ENCODE results near the gene NXN. TPM values are rescaled to one million over a fixed set of nuclear protein-coding genes. Genes with fewer than 3 reads are reported as not detected.

The NXN gene
- total RNA-seq, 5 donors from 2014 or later (not counting 1 experiment from before 2014, with no cell fraction given) = 0.56 to 1.3 (median 0.96) TPM

DNA sequence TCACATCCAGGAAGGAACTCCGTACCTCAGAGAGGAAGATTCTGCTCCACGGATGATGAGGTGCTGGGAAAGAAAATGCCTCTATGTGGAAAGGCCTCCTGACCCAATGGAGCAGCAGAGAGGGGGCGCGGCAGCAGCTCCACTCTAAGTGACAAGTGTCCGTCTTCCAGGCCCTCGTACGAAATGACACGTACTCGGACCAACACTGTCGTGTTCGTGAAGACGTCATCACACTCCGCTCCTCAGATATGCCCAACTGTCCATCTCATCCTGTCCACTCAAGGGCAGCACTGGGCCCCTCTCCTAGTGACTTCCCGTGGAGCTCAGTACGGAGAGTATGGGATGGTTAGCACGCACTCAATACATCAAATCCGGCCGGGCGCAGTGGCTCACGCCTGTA is 165.2 kb downstream of the NXN start:
- no peak overlapping the region for H3K4me3 Mint-ChIP-seq
- Histone ChIP-seq H3K27me3 (replicated peaks in 1 of 2; ENCODE audit: control insufficient read depth in 2 of 2, extremely low read depth in 1 of 2, insufficient read depth in 2 of 2, low read length in 1 of 2) (peaks cover 0 to 20% of the 10 kb centered on the region in 2 experiments), H3K9me3 (no peaks in the 10 kb centered on the region), H3K4me1 (ENCODE audit: control insufficient read depth in 1 of 2, extremely low read depth in 1 of 2, insufficient read depth in 2 of 2, low read length in 2 of 2) (no peaks in the 10 kb centered on the region), H3K36me3 (ENCODE audit: control insufficient read depth in 2 of 2, extremely low read depth in 1 of 2, insufficient read depth in 1 of 2, low read length in 1 of 2) (no peaks in the 10 kb centered on the region), H3K27ac (ENCODE audit: low read length) (no peak overlapping the region), H3K4me3 (ENCODE audit: control insufficient read depth in 1 of 2, extremely low read depth in 1 of 2, low read length in 1 of 2) (no peak overlapping the region)
- H3K36me3 Mint-ChIP-seq = no peaks in the 10 kb centered on the region
- no peaks in the 10 kb centered on the region for H3K4me1 Mint-ChIP-seq
- no peaks in the 10 kb centered on the region for H3K9me3 Mint-ChIP-seq
- ChIA-PET POLR2A (no interaction called here), CTCF (no interaction called here)
- ATAC-seq (replicated peaks in 1 of 4) (no peak), DNase-seq (no peak)
- peaks cover 5 to 14% of the 10 kb centered on the region in 2 donors for H3K27me3 Mint-ChIP-seq
- H3K27ac Mint-ChIP-seq = no peak overlapping the region
- WGBS (ENCODE audit: insufficient coverage) = 88% methylated on average over 17 of the region's 20 CpGs

GRCh38 chr17:812638-813204 is 166.9 kb downstream of the NXN start:
- ATAC-seq (replicated peaks in 1 of 4) (no peak), DNase-seq (no peak)
- H3K36me3 ChIP-seq (ENCODE audit: control insufficient read depth in 2 of 2, extremely low read depth in 1 of 2, insufficient read depth in 1 of 2, low read length in 1 of 2) = no peaks in the 10 kb centered on the region
- ChIA-PET CTCF (no interaction called here), POLR2A (no interaction called here)
- WGBS (ENCODE audit: insufficient coverage) = 95% methylated on average over 14 of the region's 14 CpGs
- Mint-ChIP-seq H3K9me3 (no peaks in the 10 kb centered on the region), H3K4me1 (no peaks in the 10 kb centered on the region), H3K4me3 (no peak overlapping the region), H3K27me3 (peaks cover 5 to 21% of the 10 kb centered on the region in 2 donors), H3K36me3 (no peaks in the 10 kb centered on the region), H3K27ac (no peak overlapping the region)
- H3K9me3 ChIP-seq = no peaks in the 10 kb centered on the region
- no peak overlapping the region for H3K27ac ChIP-seq (ENCODE audit: low read length)
- no peaks in the 10 kb centered on the region for H3K4me1 ChIP-seq (ENCODE audit: control insufficient read depth in 1 of 2, extremely low read depth in 1 of 2, insufficient read depth in 2 of 2, low read length in 2 of 2)
- H3K27me3 ChIP-seq (replicated peaks in 1 of 2; ENCODE audit: control insufficient read depth in 2 of 2, extremely low read depth in 1 of 2, insufficient read depth in 2 of 2, low read length in 1 of 2) = peaks cover 0 to 28% of the 10 kb centered on the region in 2 experiments
- H3K4me3 ChIP-seq (ENCODE audit: control insufficient read depth in 1 of 2, extremely low read depth in 1 of 2, low read length in 1 of 2) = no peak overlapping the region

DNA sequence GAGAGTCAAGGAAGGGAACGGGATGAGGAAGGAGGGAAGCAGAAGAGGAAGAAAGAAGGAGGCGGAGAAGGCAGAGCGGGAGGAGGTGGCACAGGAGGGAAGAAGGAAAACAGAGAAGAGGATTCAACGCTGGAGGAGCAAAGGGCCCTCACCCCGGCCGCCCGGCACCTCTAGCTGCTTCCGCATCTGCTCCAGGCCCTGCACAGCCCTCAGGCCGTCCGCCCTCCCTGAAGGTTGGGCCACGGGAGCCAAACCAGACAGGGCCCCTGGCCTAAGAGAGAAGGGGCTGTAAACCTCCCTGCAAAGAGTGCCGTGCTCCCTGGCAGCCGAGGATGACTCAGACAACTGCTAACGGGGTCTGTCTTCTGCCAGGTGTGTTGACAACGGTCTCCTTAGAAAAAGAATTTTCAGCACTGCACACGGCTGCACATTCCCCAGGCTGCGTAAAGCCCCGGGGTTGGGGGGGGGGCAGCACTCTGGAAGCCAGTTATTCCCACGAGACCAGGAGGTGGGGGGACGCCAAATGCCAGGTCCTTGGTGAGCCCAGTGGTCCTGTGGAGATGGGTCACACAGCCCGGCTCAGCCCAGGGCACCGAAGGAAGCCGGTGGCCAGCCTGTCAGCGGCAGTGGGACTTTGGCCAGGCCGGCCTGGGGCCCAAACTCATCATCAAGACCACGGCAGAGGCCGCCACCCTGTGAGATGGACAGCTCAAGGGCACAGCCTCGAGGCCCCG is 168.4 kb downstream of the NXN start:
- Histone ChIP-seq H3K36me3 (ENCODE audit: control insufficient read depth in 2 of 2, extremely low read depth in 1 of 2, insufficient read depth in 1 of 2, low read length in 1 of 2) (no peaks in the 10 kb centered on the region), H3K4me1 (ENCODE audit: control insufficient read depth in 1 of 2, extremely low read depth in 1 of 2, insufficient read depth in 2 of 2, low read length in 2 of 2) (no peaks in the 10 kb centered on the region), H3K27me3 (replicated peaks in 1 of 2; ENCODE audit: control insufficient read depth in 2 of 2, extremely low read depth in 1 of 2, insufficient read depth in 2 of 2, low read length in 1 of 2) (peaks cover 0 to 41% of the 10 kb centered on the region in 2 experiments), H3K9me3 (no peaks in the 10 kb centered on the region), H3K27ac (ENCODE audit: low read length) (no peak overlapping the region), H3K4me3 (ENCODE audit: control insufficient read depth in 1 of 2, extremely low read depth in 1 of 2, low read length in 1 of 2) (no peak overlapping the region)
- Mint-ChIP-seq H3K4me3 (no peak overlapping the region), H3K9me3 (no peaks in the 10 kb centered on the region), H3K27ac (no peak overlapping the region), H3K27me3 (peaks cover 5 to 23% of the 10 kb centered on the region in 2 donors), H3K4me1 (no peaks in the 10 kb centered on the region), H3K36me3 (no peaks in the 10 kb centered on the region)
- WGBS (ENCODE audit: insufficient coverage) = 77% methylated on average over 27 of the region's 29 CpGs
- DNase-seq = no peak
- ChIA-PET POLR2A (no interaction called here), CTCF (no interaction called here)
- no peak for ATAC-seq (replicated peaks in 1 of 4)

DNA sequence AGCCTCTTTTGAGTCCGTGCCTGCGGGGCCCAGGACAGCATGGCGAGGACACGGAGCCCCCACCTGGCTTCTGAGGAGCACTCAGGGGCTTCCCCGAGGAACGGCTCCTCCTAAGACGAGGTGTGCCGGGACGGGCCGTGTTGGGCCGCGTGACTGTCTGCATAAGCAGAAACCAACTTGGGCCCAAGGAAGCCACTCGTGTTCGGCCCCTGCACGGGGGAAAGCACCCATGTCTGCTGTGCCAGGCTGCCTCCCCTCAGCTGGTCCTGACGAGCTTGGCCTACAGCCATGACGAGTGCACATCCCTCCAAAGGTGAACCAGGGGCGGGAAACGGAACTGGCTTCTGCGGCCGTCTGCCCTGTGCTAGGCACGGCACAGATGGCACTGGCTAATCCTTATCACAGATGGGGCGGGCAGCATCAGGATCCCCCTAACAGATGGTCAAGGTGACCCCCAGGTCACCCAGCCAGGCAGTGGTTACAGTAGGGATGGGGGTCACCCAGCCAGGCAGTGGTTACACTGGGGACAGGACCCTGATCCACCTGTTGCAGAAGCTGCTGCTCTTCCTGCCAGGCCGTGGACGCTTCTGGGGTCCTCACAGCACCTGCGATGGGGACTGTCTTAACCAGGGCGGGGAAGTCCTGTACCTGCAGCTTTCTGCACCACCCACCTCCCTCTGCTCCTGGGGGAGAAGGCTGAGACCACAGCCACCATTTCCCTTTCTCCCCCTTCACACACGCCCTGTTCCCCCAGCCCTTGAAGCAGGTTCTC is 171.9 kb downstream of the NXN start:
- no peak overlapping the region for H3K27ac ChIP-seq (ENCODE audit: low read length)
- Mint-ChIP-seq H3K27ac (no peak overlapping the region), H3K4me3 (no peak overlapping the region), H3K36me3 (no peaks in the 10 kb centered on the region), H3K27me3 (peaks cover 5 to 20% of the 10 kb centered on the region in 2 donors), H3K9me3 (no peaks in the 10 kb centered on the region), H3K4me1 (no peaks in the 10 kb centered on the region)
- no peaks in the 10 kb centered on the region for H3K4me1 ChIP-seq (ENCODE audit: control insufficient read depth in 1 of 2, extremely low read depth in 1 of 2, insufficient read depth in 2 of 2, low read length in 2 of 2)
- peaks cover 0 to 45% of the 10 kb centered on the region in 2 experiments for H3K27me3 ChIP-seq (replicated peaks in 1 of 2; ENCODE audit: control insufficient read depth in 2 of 2, extremely low read depth in 1 of 2, insufficient read depth in 2 of 2, low read length in 1 of 2)
- ChIA-PET POLR2A (no interaction called here), CTCF (interaction anchor here in 1 of 2 donors (0.5 kb wide), 1 partner anchor 192 kb away, joined by 5 read pairs; no protein-coding TSS in a partner anchor)
- no peaks in the 10 kb centered on the region for H3K9me3 ChIP-seq
- no peak for ATAC-seq (replicated peaks in 1 of 4)
- no peaks in the 10 kb centered on the region for H3K36me3 ChIP-seq (ENCODE audit: control insufficient read depth in 2 of 2, extremely low read depth in 1 of 2, insufficient read depth in 1 of 2, low read length in 1 of 2)
- no peak for DNase-seq
- WGBS (ENCODE audit: insufficient coverage) = 80% methylated on average over 22 of the region's 28 CpGs
- no peak overlapping the region for H3K4me3 ChIP-seq (ENCODE audit: control insufficient read depth in 1 of 2, extremely low read depth in 1 of 2, low read length in 1 of 2)

GRCh38 chr17:806781-807522 is 172.6 kb downstream of the NXN start:
- no peak for ATAC-seq (replicated peaks in 1 of 4)

DNA sequence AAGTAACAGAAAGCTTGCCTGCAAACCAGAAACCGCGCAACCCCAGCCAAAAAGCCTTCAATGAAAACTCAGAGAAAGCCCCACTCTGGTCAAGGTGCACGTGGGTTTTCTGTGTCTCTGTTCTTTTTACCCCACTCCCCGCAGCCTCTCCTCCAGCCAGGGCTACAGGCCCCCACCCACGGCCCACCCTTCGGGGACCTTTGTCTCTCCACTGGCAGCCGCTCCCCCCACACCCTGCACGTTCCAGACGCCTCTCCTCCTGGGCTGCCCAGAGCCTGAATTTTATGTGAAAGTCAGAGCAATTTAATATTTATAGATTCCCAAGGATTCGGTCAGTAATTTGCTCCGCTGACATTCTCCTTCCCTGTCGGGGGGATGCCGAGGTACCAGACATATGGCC is 173.2 kb downstream of the NXN start:
- peaks cover 0 to 44% of the 10 kb centered on the region in 2 experiments for H3K27me3 ChIP-seq (replicated peaks in 1 of 2; ENCODE audit: control insufficient read depth in 2 of 2, extremely low read depth in 1 of 2, insufficient read depth in 2 of 2, low read length in 1 of 2)
- no peak overlapping the region for H3K4me3 ChIP-seq (ENCODE audit: control insufficient read depth in 1 of 2, extremely low read depth in 1 of 2, low read length in 1 of 2)
- no peak for DNase-seq
- ATAC-seq (replicated peaks in 1 of 4) = no peak
- H3K4me3 Mint-ChIP-seq = no peak overlapping the region
- no peaks in the 10 kb centered on the region for H3K9me3 Mint-ChIP-seq
- peaks cover 0 to 16% of the 10 kb centered on the region in 2 donors for H3K27me3 Mint-ChIP-seq
- H3K27ac ChIP-seq (ENCODE audit: low read length) = no peak overlapping the region
- H3K36me3 Mint-ChIP-seq = no peaks in the 10 kb centered on the region
- no peaks in the 10 kb centered on the region for H3K4me1 Mint-ChIP-seq
- no peaks in the 10 kb centered on the region for H3K4me1 ChIP-seq (ENCODE audit: control insufficient read depth in 1 of 2, extremely low read depth in 1 of 2, insufficient read depth in 2 of 2, low read length in 2 of 2)
- no peak overlapping the region for H3K27ac Mint-ChIP-seq
- WGBS (ENCODE audit: insufficient coverage) = 90% methylated on average over 8 of the region's 13 CpGs
- H3K36me3 ChIP-seq (ENCODE audit: control insufficient read depth in 2 of 2, extremely low read depth in 1 of 2, insufficient read depth in 1 of 2, low read length in 1 of 2) = no peaks in the 10 kb centered on the region
- ChIA-PET POLR2A (no interaction called here), CTCF (no interaction called here)
- H3K9me3 ChIP-seq = no peaks in the 10 kb centered on the region

More at GRCh38 chr17:806781-807522, 172.6 kb downstream of the NXN start:
- H3K36me3 ChIP-seq (ENCODE audit: control insufficient read depth in 2 of 2, extremely low read depth in 1 of 2, insufficient read depth in 1 of 2, low read length in 1 of 2) = no peaks in the 10 kb centered on the region
- 81% methylated on average over 22 of the region's 33 CpGs for WGBS (ENCODE audit: insufficient coverage)
- no peaks in the 10 kb centered on the region for H3K4me1 Mint-ChIP-seq
- H3K27ac ChIP-seq (ENCODE audit: low read length) = no peak overlapping the region
- no peaks in the 10 kb centered on the region for H3K36me3 Mint-ChIP-seq
- no peak for DNase-seq
- H3K9me3 ChIP-seq = no peaks in the 10 kb centered on the region
- H3K4me3 Mint-ChIP-seq = no peak overlapping the region
- no peaks in the 10 kb centered on the region for H3K9me3 Mint-ChIP-seq
- H3K4me3 ChIP-seq (ENCODE audit: control insufficient read depth in 1 of 2, extremely low read depth in 1 of 2, low read length in 1 of 2) = no peak overlapping the region
- ChIA-PET POLR2A (no interaction called here), CTCF (no interaction called here)
- H3K27me3 Mint-ChIP-seq = peaks cover 0 to 16% of the 10 kb centered on the region in 2 donors
- no peaks in the 10 kb centered on the region for H3K4me1 ChIP-seq (ENCODE audit: control insufficient read depth in 1 of 2, extremely low read depth in 1 of 2, insufficient read depth in 2 of 2, low read length in 2 of 2)
- peaks cover 0 to 46% of the 10 kb centered on the region in 2 experiments for H3K27me3 ChIP-seq (replicated peaks in 1 of 2; ENCODE audit: control insufficient read depth in 2 of 2, extremely low read depth in 1 of 2, insufficient read depth in 2 of 2, low read length in 1 of 2)
- H3K27ac Mint-ChIP-seq = no peak overlapping the region

Data from T-cell (primary cell).